Common myeloid progenitor, CD34-positive (primary cell): ENCODE data around the gene MON2.
A peak's percentile ranks its signal among the peaks of the same experiment; 100 is the strongest.

Experiments
- CTCF ChIA-PET: fragments of 350-600 bp; sonication (Branson Sonifier 250); formaldehyde crosslinking; loops from one replicate; lab custom pipeline; 2021; ENCODE audit warnings: antibody characterized with exemption; lab: Charles Lee
- POLR2A ChIA-PET: fragments of 350-600 bp; sonication (Branson Sonifier 250); formaldehyde crosslinking; loops from one replicate; lab custom pipeline; 2021; ENCODE audit warnings: antibody characterized with exemption; lab: Charles Lee
- DNase-seq, 3 donors: peaks; one replicate each; pipeline versions ENCODE4 v3.0.0 to v3.0.0-alpha.2; 2013
- H3K27ac ChIP-seq, 2 experiments: 1 replicate in 1 of 2; 2 replicates in 1 of 2; pipeline ENCODE4 v1.7.0; 2013; ENCODE audit warnings: inconsistent platforms in 2 of 2, low read length in 2 of 2, mild to moderate bottlenecking in 2 of 2, low read depth in 1 of 2, moderate library complexity in 1 of 2; ENCODE audit not compliant: severe bottlenecking in 2 of 2, insufficient read depth in 1 of 2, poor library complexity in 1 of 2
- H3K27me3 ChIP-seq, 5 experiments: replicated peaks in 2 of 5; 1 replicate in 3 of 5; 2 replicates in 2 of 5; pipeline versions ENCODE4 v1.6.1 to v1.7.0; 2013; ENCODE audit warnings: low read length in 4 of 5, mild to moderate bottlenecking in 2 of 5, moderate library complexity in 2 of 5, inconsistent platforms in 1 of 5; ENCODE audit not compliant: insufficient read depth in 5 of 5, control insufficient read depth in 4 of 5
- H3K36me3 ChIP-seq, 4 experiments: 1 replicate in 2 of 4; 2 replicates in 2 of 4; pipeline versions ENCODE4 v1.6.1 to v1.7.0; 2013; ENCODE audit warnings: low read length in 3 of 4, control low read depth in 1 of 4, mild to moderate bottlenecking in 1 of 4; ENCODE audit not compliant: control insufficient read depth in 4 of 4, insufficient read depth in 4 of 4
- H3K4me1 ChIP-seq, 4 experiments: 1 replicate in 3 of 4; 2 replicates in 1 of 4; pipeline versions ENCODE4 v1.6.1 to v1.7.1; 2013; ENCODE audit warnings: low read length in 3 of 4, mild to moderate bottlenecking in 3 of 4, control low read depth in 1 of 4, inconsistent platforms in 1 of 4, moderate library complexity in 1 of 4; ENCODE audit not compliant: control insufficient read depth in 4 of 4, insufficient read depth in 4 of 4; ENCODE audit errors: control extremely low read depth in 1 of 4
- H3K4me3 ChIP-seq, 7 experiments: 1 replicate in 4 of 7; 2 replicates in 3 of 7; pipeline versions ENCODE4 v1.5.1 to v1.7.0; 2013; ENCODE audit warnings: mild to moderate bottlenecking in 7 of 7, low read length in 6 of 7, moderate library complexity in 6 of 7, inconsistent platforms in 2 of 7, low read depth in 2 of 7, control low read depth in 1 of 7; ENCODE audit not compliant: insufficient read depth in 4 of 7, control insufficient read depth in 1 of 7; ENCODE audit errors: extremely low read depth in 1 of 7
- H3K9me3 ChIP-seq, 5 experiments: 1 replicate in 4 of 5; 2 replicates in 1 of 5; pipeline versions ENCODE4 v1.6.1 to v1.7.1; 2013; ENCODE audit warnings: low read length in 4 of 5, mild to moderate bottlenecking in 2 of 5, inconsistent platforms in 1 of 5, low read depth in 1 of 5, moderate library complexity in 1 of 5; ENCODE audit not compliant: control insufficient read depth in 4 of 5, insufficient read depth in 2 of 5; ENCODE audit errors: control extremely low read depth in 1 of 5
- WGBS: methylation state at CpG from one replicate; pipeline ENCODE4 v1.1.5; 2013; ENCODE audit not compliant: insufficient coverage; 5-methylcytosine and 5-hydroxymethylcytosine counted together

Gene MON2

GRCh38 chr12:62629413-62629812 lies 162.8 kb downstream of the MON2 start:
- Histone ChIP-seq H3K4me1 (peaks cover 3 to 18% (median 12%) of the 10 kb centered on the region in 4 experiments), H3K36me3 (no peaks in the 10 kb centered on the region), H3K27ac (no peak overlapping the region), H3K27me3 (peaks cover 3 to 46% (median 6%) of the 10 kb centered on the region in 5 experiments), H3K4me3 (no peak overlapping the region), H3K9me3 (no peaks in the 10 kb centered on the region)
- WGBS = 100% methylated on average over 3 of the region's 4 CpGs
- ChIA-PET CTCF (interaction anchor here (1.6 kb wide), 1 partner anchor 9 kb away, joined by 3 read pairs; no protein-coding TSS in a partner anchor), POLR2A (no interaction called here)
- DNase-seq = no peak

GRCh38 chr12:62629971-62630739 lies 163.5 kb downstream of the MON2 start:
- Histone ChIP-seq H3K27me3 (peaks cover 3 to 46% (median 6%) of the 10 kb centered on the region in 5 experiments), H3K4me3 (no peak overlapping the region), H3K9me3 (no peaks in the 10 kb centered on the region), H3K27ac (no peak overlapping the region), H3K4me1 (peaks cover 3 to 18% (median 12%) of the 10 kb centered on the region in 4 experiments), H3K36me3 (no peaks in the 10 kb centered on the region)
- no peak for DNase-seq
- WGBS = 100% methylated on average over 5 of the region's 5 CpGs
- POLR2A ChIA-PET = no interaction called here
- CTCF ChIA-PET = no interaction called here

GRCh38 chr12:62631471-62632410 lies 165.1 kb downstream of the MON2 start:
- H3K4me3 ChIP-seq = peak overlapping the region; percentile 53 to 86 (median 66)
- ChIA-PET CTCF (interaction anchor here (1.1 kb wide), 1 partner anchor 9 kb away, joined by 4 read pairs; no protein-coding TSS in a partner anchor), POLR2A (interaction anchor here (0.9 kb wide), 1 partner anchor 29 kb away, joined by 3 read pairs; no protein-coding TSS in a partner anchor)
- no peak overlapping the region for H3K27ac ChIP-seq
- no peaks in the 10 kb centered on the region for H3K9me3 ChIP-seq
- peaks cover 3 to 46% (median 6%) of the 10 kb centered on the region in 5 experiments for H3K27me3 ChIP-seq
- no peaks in the 10 kb centered on the region for H3K36me3 ChIP-seq
- DNase-seq = peak; percentile 14 to 50 (median 35)
- under 1% methylated on average over 56 of the region's 58 CpGs for WGBS
- peaks cover 3 to 18% (median 12%) of the 10 kb centered on the region in 4 experiments for H3K4me1 ChIP-seq

DNA sequence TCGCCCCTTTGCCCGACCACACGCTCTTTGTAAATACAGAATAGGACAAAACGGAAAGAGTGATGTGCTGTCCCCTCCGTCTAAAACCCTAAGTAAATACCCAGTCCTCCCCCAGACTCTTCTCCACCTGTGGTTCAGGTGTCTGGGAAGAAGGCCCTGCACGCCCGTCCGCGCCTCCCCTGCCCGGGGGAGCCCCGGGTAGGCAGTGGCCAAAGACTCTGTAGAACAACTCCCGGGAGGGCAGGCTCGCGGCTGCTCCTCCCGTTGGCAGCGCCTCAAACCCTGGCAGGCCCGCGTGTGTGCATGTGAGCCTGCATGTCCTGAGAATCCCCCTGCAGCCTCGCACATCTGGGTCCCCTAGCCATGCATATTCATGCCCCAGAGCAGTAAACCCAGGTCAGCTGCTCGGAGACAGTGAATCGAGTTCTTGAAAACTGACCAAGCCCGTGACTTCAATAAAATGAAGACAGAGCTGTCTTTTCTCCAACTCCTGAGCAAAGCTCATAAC lies 165.8 kb downstream of the MON2 start:
- 5% methylated on average over 17 of the region's 22 CpGs for WGBS
- CTCF ChIA-PET = interaction anchor here (1.1 kb wide), 1 partner anchor 8 kb away, joined by 4 read pairs; no protein-coding TSS in a partner anchor
- Histone ChIP-seq H3K27ac (no peak overlapping the region), H3K27me3 (peaks cover 3 to 46% (median 6%) of the 10 kb centered on the region in 5 experiments), H3K4me3 (peak overlapping the region; percentile 53 to 86 (median 66)), H3K9me3 (no peaks in the 10 kb centered on the region), H3K4me1 (peaks cover 3 to 18% (median 12%) of the 10 kb centered on the region in 4 experiments), H3K36me3 (no peaks in the 10 kb centered on the region)
- POLR2A ChIA-PET = interaction anchor here (0.9 kb wide), 1 partner anchor 30 kb away, joined by 3 read pairs; no protein-coding TSS in a partner anchor
- peak; percentile 9 to 54 (median 26) for DNase-seq

DNA sequence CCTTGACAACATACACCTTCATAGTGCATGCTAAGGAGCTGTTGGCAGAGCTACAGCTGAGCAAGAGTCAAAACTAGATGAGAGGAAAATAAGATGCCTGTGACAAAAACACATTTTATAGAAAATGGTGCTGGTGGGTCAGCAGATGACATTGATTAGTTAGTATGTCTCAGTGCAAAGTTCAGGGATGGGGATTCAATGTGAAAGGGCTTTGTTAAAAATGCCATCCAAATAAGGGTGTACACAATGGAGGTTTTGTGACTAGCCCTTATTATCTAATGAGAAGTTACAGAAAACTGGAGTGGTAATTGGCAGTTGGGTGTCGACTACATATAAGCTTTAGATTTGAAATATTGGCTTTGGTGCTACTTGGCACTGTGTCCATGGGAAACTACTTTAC lies 169.0 kb downstream of the MON2 start:
- peaks cover 3 to 18% (median 12%) of the 10 kb centered on the region in 4 experiments for H3K4me1 ChIP-seq
- H3K27me3 ChIP-seq = peaks cover 2 to 35% (median 5%) of the 10 kb centered on the region in 5 experiments
- ChIA-PET POLR2A (no interaction called here), CTCF (interaction anchor here (0.7 to 1.7 kb wide), 3 partner anchors 10 to 23 kb away, joined by 3 read pairs; no protein-coding TSS in a partner anchor)
- H3K27ac ChIP-seq = no peak overlapping the region
- DNase-seq = no peak
- no peaks in the 10 kb centered on the region for H3K9me3 ChIP-seq
- WGBS = no CpG with 5 or more reads among the region's 1 CpG
- H3K36me3 ChIP-seq = no peaks in the 10 kb centered on the region
- H3K4me3 ChIP-seq = no peak overlapping the region

DNA sequence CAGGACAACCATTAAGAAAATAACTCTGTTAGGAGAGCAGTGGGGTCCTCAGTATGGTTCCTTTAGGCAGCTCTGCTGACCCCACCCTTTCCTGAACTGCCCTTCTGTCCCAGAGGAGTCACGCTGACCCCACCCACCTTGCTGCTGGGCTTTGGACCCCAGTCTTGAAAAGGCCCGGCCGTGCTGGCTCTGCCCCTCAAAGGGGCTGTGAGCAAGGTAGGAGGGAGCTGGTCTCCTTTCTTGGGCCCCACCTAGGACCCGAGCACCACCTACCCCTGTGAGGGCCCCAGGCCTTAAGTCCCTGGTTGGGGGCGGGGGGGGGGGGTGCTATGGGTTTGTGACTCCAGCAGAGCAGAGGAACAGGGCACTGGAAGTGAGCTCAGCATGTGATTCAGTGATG lies 171.1 kb downstream of the MON2 start:
- Histone ChIP-seq H3K4me1 (peaks cover 0 to 10% (median 6%) of the 10 kb centered on the region in 4 experiments), H3K27me3 (peaks cover 0 to 17% (median 5%) of the 10 kb centered on the region in 5 experiments), H3K4me3 (no peak overlapping the region), H3K9me3 (no peaks in the 10 kb centered on the region), H3K27ac (no peak overlapping the region), H3K36me3 (no peaks in the 10 kb centered on the region)
- DNase-seq = no peak
- CTCF ChIA-PET = interaction anchor here (0.7 to 2.0 kb wide), 3 partner anchors 14 to 111 kb away, joined by 3 to 5 read pairs (median 3); no protein-coding TSS in a partner anchor
- POLR2A ChIA-PET = no interaction called here
- WGBS = no CpG with 5 or more reads among the region's 5 CpGs
